GM20000 (cell line): Measurements from ENCODE around the gene TBX1.
"Not testable (repeated sequence)": the region's sequence is repeated elsewhere in the genome, so short reads cannot be mapped to it uniquely, and the experiment has no call there.

Experiments used
- DNase-seq: peaks from one replicate; pipeline ENCODE4 v3.0.0; 2012; ENCODE audit warnings: low spot score
- CTCF ChIP-seq: IDR thresholded peaks from 2 replicates; pipeline ENCODE4 v1.5.1; 2012; ENCODE audit warnings: mild to moderate bottlenecking, control low read depth; ENCODE audit errors: extremely low read depth, missing control alignments

TBX1 gene

GRCh38 chr22:19786959-19787848, 26.6 kb downstream of the TBX1 start:
- no peak for DNase-seq
- TF ChIP-seq CTCF: no peak

- DNase-seq: no peak
- TF ChIP-seq CTCF: no peak
Observed at GRCh38 chr22:19787849-19788141, 27.2 kb downstream of the TBX1 start.

- DNase-seq: no peak
- no peak for TF ChIP-seq CTCF
Observed at GRCh38 chr22:19788661-19789225, 28.2 kb downstream of the TBX1 start.

GRCh38 chr22:19789406-19789805, 28.8 kb downstream of the TBX1 start:
- TF ChIP-seq CTCF: no peak
- DNase-seq: no peak

- no peak for DNase-seq
- TF ChIP-seq CTCF: no peak
Observed at GRCh38 chr22:19789828-19790227, 29.2 kb downstream of the TBX1 start.

GRCh38 chr22:19791243-19791642, 30.7 kb downstream of the TBX1 start:
- no peak for DNase-seq
- no peak for TF ChIP-seq CTCF

GRCh38 chr22:19791894-19792293, 31.3 kb downstream of the TBX1 start:
- TF ChIP-seq CTCF: no peak
- DNase-seq: no peak

GRCh38 chr22:19792383-19792896, 31.9 kb downstream of the TBX1 start:
- DNase-seq: not testable (repeated sequence)
